Testis (tissue), 2 donors: ENCODE measurements around the gene TEX51.

Source experiments
- CTCF ChIP-seq, 3 experiments: fragments of 450-650 bp in 2 of 3; fragments of 200-600 bp in 1 of 3; sonication (generic) in 1 of 3; IDR thresholded peaks; one replicate each; pipeline ENCODE4 v1.5.1; 2016 to 2019; ENCODE audit warnings: antibody characterized with exemption in 3 of 3, mild to moderate bottlenecking in 2 of 3, moderate library complexity in 1 of 3
- POLR2A ChIP-seq: fragments of 450-650 bp; IDR thresholded peaks from one replicate; pipeline ENCODE4 v1.6.1; 2017; ENCODE audit warnings: antibody characterized with exemption, mild to moderate bottlenecking, moderate library complexity

GRCh38 chr2:126894082-126894481 is 4.6 kb upstream of the TEX51 start:
- no peak for TF ChIP-seq CTCF (IDR thresholded peaks at IDR 0.05)
- no peak for TF ChIP-seq POLR2A
